ENCODE results near the gene TM7SF3.
"Not testable (repeated sequence)": the region's sequence is repeated elsewhere in the genome, so short reads cannot be mapped to it uniquely, and the experiment has no call there.

Gene TM7SF3

GRCh38 chr12:27014085-27014858 is at the start of gene TM7SF3:
Gene TM7SF3 (minus strand): TSS chr12:27014384. CDS start chr12:27014168, 216 bp downstream.
- peak; percentile 92 for DNase-seq

DNA sequence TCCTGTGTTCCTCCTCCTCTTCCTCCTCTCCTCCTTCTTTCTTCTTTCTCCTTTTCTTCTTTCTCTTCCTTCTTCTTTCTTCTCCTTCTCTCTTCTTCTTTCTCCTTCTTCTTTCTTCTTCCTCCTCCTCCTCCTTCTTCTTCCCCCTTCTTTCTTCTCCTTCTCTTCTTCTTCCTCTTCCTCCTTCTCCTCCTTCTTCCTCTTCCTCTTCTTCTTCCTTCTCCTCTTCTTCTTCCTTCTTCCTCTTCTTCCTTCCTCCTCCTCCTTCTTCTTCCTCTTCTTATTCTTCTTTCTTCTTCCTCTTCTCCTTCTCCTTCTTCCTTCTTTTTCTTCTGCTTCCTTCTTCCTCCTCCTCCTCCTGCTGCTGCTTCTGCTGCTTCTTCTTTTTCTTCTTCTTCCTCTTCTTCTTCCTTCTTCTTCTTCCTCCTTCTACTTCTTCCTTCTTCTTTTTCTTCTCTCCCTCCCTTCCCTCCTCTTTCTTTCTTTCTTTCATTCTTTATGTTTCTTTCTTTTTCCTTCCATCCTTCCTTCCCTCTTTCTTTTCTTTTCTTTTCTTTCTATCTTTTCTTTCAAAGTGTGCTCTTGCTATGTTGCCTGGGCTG is 49.2 kb upstream of the TM7SF3 start:
- DNase-seq = no peak

DNA sequence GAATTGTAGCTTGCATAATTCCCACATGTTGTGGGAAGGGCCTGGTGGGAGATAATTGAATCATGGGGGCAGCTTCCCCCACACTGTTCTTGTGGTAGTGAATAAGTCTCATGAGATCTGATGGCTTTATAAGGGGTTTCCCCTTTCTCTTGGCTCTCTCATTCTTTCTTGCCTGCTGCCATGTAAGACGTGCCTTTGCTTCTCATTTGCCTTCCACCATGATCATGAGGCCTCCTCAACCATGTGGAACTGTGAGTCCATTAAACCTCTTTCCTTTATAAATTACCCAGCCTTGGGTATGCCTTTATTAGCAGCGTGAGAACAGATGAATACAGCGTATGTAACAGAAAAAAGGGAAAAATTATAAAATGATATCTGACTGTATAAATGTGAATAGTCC is 47.1 kb upstream of the TM7SF3 start:
- no peak for DNase-seq

GRCh38 chr12:27060740-27061139 is 46.6 kb upstream of the TM7SF3 start:
- DNase-seq = no peak

DNA sequence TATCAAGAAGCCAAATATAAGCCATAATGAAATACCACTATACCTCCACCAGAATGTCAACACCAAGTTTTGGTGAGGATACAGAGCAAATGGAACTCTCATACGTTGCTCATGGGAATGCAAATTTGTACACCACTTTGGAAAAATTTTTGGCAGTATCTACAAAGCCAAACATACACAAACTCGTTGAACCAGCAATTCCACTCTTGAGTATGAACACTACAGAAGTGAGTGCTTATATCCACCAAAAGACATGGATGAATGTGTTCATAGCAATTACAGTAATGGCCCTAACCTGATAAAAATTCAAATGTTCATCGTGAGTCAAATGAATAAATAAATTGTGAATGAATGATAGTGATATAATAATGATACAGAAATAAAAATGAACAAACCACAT is 43.4 kb upstream of the TM7SF3 start:
- DNase-seq = no peak

GRCh38 chr12:27055966-27056365 is 41.8 kb upstream of the TM7SF3 start:
- no peak for DNase-seq

DNA sequence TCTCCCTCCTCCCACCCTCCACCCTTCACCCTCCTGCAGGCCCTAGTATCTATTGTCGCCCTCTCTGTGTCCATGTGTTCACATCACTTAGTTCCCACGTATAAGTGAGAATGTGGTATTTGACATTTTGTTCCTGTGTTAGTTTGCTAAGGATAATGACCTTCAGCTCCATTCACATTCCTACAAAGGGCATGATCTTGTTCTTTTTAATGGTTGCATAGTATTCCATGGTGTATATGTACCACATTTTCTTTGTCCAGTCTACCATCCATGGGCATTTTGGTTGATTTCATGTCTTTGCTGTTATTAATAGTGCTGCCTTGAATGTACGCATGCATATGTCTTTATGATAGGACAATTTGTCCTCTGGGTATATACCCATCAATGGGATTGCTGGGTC is 38.6 kb upstream of the TM7SF3 start:
- no peak for DNase-seq

GRCh38 chr12:27052176-27052575 is 38.0 kb upstream of the TM7SF3 start:
- no peak for DNase-seq

- DNase-seq = no peak
Observed at GRCh38 chr12:27048822-27049752, 34.9 kb upstream of the TM7SF3 start.

GRCh38 chr12:27042018-27042417 is 27.8 kb upstream of the TM7SF3 start:
- not testable (repeated sequence) for DNase-seq

- DNase-seq = not testable (repeated sequence)
Observed at GRCh38 chr12:27040637-27041036, 26.5 kb upstream of the TM7SF3 start.

GRCh38 chr12:27034607-27035293 is 20.6 kb upstream of the TM7SF3 start:
- no peak for DNase-seq

DNA sequence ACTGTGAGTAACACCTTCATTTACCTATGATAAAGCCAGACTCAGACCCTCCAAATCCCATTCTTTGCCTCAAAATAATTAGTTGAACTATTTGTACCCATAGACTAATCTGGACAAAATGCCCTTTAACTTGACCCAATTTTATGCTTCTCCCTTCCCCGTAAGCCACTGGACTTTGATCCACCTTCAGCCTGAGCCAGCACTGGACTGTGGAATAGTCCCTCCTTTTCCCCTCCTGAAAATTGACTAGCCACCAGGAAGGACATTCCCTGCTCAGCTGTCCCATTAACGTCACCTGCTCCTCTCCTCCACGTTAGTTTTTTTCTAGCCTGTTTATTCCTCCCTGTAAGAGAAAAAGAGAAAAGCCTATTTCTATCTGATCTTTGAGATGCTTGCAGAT is 18.5 kb upstream of the TM7SF3 start:
- no peak for DNase-seq

GRCh38 chr12:27031531-27031930 is 17.3 kb upstream of the TM7SF3 start:
- no peak for DNase-seq

GRCh38 chr12:27026257-27026656 is 12.1 kb upstream of the TM7SF3 start:
- no peak for DNase-seq

DNA sequence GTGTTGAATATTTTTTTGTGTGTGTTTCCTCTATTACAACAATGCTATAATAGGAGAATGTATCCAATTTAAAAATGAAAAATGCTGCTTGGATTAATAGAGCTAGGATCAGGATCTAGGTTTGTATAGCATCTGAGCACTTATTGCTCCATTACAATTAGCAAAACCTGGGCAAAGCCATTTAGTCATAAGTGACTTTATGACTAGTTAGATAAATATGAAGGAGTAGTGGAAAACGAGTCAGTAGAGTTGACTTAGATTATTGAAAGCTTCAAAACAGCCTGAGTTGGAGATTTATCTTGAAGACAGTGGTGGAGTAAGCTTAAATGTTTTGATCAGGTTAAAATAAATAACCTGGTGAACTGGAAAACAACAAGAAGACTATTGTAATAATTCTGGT is 10.9 kb upstream of the TM7SF3 start:
- no peak for DNase-seq

- DNase-seq = no peak
Observed at GRCh38 chr12:27024291-27024690, 10.1 kb upstream of the TM7SF3 start.

DNA sequence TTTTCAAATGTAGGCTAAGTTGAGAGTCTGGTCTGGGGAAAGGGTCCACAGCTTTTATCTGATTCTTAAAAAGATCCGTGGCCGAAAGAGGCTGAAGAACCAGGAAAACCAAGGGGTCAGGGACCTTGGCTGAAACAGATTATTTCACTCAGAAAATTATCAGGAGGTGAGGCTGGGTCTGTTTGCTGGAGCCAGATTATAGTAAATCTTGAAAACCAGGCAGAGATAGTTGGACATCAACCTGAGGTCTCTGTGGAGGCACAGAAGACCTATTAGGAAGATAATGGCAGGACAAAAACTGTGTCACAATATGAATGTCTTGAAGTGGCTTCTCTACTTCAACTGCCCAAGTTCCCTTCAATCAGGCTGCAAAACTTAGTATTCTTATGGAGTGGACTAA is 6.6 kb upstream of the TM7SF3 start:
- no peak for DNase-seq

GRCh38 chr12:27018037-27018436 is 3.9 kb upstream of the TM7SF3 start:
- DNase-seq = no peak

- not testable (repeated sequence) for DNase-seq
Observed at GRCh38 chr12:27017163-27017823, 3.1 kb upstream of the TM7SF3 start.

- DNase-seq = no peak
Observed at GRCh38 chr12:27015730-27016076, 1.5 kb upstream of the TM7SF3 start.

Measured in stimulated activated naive CD4-positive, alpha-beta T cell treated with Interleukin-2 at 50 U/mL for 16 hours (primary cell).